NB4 (cell line): ENCODE data around the gene PNPO.
"Not testable (repeated sequence)": the region's sequence is repeated elsewhere in the genome, so short reads cannot be mapped to it uniquely, and the experiment has no call there.

Experiments
- CTCF ChIP-seq: IDR thresholded peaks from one replicate; pipeline ENCODE4 v1.5.1; 2012; ENCODE audit warnings: low read depth, low read length
- MAX ChIP-seq: IDR thresholded peaks from 2 replicates; pipeline ENCODE4 v1.6.1; 2011; ENCODE audit warnings: low read depth, low read length
- MYC ChIP-seq: IDR thresholded peaks from 2 replicates; pipeline ENCODE4 v1.6.1; 2011; ENCODE audit warnings: low read depth, low read length
- POLR2A ChIP-seq: IDR thresholded peaks from 2 replicates; pipeline ENCODE4 v1.6.1; 2011; ENCODE audit warnings: mild to moderate bottlenecking; ENCODE audit not compliant: insufficient read length; ENCODE audit errors: extremely low read depth

GRCh38 chr17:47988445-47988844 lies 47.1 kb downstream of the PNPO start:
- not testable (repeated sequence) for TF ChIP-seq CTCF, MAX, POLR2A, MYC
